HFFc6 (cell line): ENCODE data around the gene CENPP. TPM values are rescaled to one million over a fixed set of nuclear protein-coding genes. Genes with fewer than 3 reads are reported as not detected.

Experiments used
- DNase-seq: peaks from one replicate; pipeline ENCODE4 v3.0.0-alpha.2; 2018
- H3K27ac Mint-ChIP-seq: 2 replicates; pipeline ENCODE4 v1.8.0; 2020; ENCODE audit warnings: mild to moderate bottlenecking, mixed read lengths
- H3K27me3 Mint-ChIP-seq: 2 replicates; pipeline ENCODE4 v1.8.0; 2021; ENCODE audit warnings: mild to moderate bottlenecking, moderate library complexity, mixed read lengths; ENCODE audit not compliant: insufficient read depth
- H3K36me3 Mint-ChIP-seq: 2 replicates; pipeline ENCODE4 v1.8.0; 2021; ENCODE audit warnings: low read depth, mixed read lengths
- H3K4me1 Mint-ChIP-seq: 2 replicates; pipeline ENCODE4 v1.8.0; 2020; ENCODE audit warnings: low read depth, mixed read lengths
- H3K4me3 Mint-ChIP-seq: 2 replicates; pipeline ENCODE4 v1.8.0; 2020; ENCODE audit warnings: mild to moderate bottlenecking, moderate library complexity, mixed read lengths
- H3K9me3 Mint-ChIP-seq: 2 replicates; pipeline ENCODE4 v1.8.0; 2020; ENCODE audit warnings: mild to moderate bottlenecking, mixed read lengths
- CTCF ChIP-seq: fragments of 200-600 bp; sonication (generic); IDR thresholded peaks from 2 replicates; pipeline ENCODE4 v1.5.0; 2021; ENCODE audit warnings: antibody characterized with exemption, mild to moderate bottlenecking
- total RNA-seq, 6 experiments: library from RNA; stranded (reverse); fragmentation: NEBNext Ultra II Directional; extraction: Animal tissue kit (Norgen Biotek cat#: 25700); gene quantifications; 2 replicates in 1 of 6; 3 replicates in 5 of 6; pipeline ENCODE4 v1.2.3, GENCODE V29; 2021

Gene CENPP
- total RNA-seq, 6 experiments from 2014 or later = 3.0 to 7.0 (median 6.0) TPM

GRCh38 chr9:92327283-92327850 is 1.6 kb downstream of the CENPP start:
- Mint-ChIP-seq H3K27ac (no peak overlapping the region), H3K36me3 (no peaks in the 10 kb centered on the region; the same call in 1 of the 2 replicates), H3K4me1 (peaks cover 28% of the 10 kb centered on the region), H3K27me3 (no peaks in the 10 kb centered on the region), H3K9me3 (no peaks in the 10 kb centered on the region), H3K4me3 (peak overlapping the region; percentile 95; the same call in 1 of the 2 replicates)
- no peak for DNase-seq
- TF ChIP-seq CTCF = no peak

GRCh38 chr9:92328225-92328624 is 2.5 kb downstream of the CENPP start:
- peak; percentile 74 for DNase-seq
- peak; percentile 69 for TF ChIP-seq CTCF
- H3K27ac Mint-ChIP-seq = no peak overlapping the region
- peaks cover 34% of the 10 kb centered on the region for H3K4me1 Mint-ChIP-seq
- H3K4me3 Mint-ChIP-seq = no peak overlapping the region
- no peaks in the 10 kb centered on the region for H3K9me3 Mint-ChIP-seq
- no peaks in the 10 kb centered on the region for H3K27me3 Mint-ChIP-seq
- no peaks in the 10 kb centered on the region for H3K36me3 Mint-ChIP-seq

GRCh38 chr9:92332577-92333281 is 7.0 kb downstream of the CENPP start:
- peaks cover 11% of the 10 kb centered on the region for H3K4me1 Mint-ChIP-seq
- no peak for DNase-seq
- H3K27ac Mint-ChIP-seq = no peak overlapping the region
- H3K9me3 Mint-ChIP-seq = no peaks in the 10 kb centered on the region
- H3K27me3 Mint-ChIP-seq = no peaks in the 10 kb centered on the region
- H3K36me3 Mint-ChIP-seq = no peaks in the 10 kb centered on the region
- TF ChIP-seq CTCF = no peak
- H3K4me3 Mint-ChIP-seq = no peak overlapping the region

GRCh38 chr9:92333282-92333634 is 7.5 kb downstream of the CENPP start:
- no peak for TF ChIP-seq CTCF
- no peak for DNase-seq
- Mint-ChIP-seq H3K36me3 (no peaks in the 10 kb centered on the region), H3K27me3 (no peaks in the 10 kb centered on the region), H3K4me1 (peaks cover 7% of the 10 kb centered on the region; the same call in 1 of the 2 replicates), H3K9me3 (no peaks in the 10 kb centered on the region), H3K27ac (no peak overlapping the region), H3K4me3 (no peak overlapping the region)

GRCh38 chr9:92341578-92341977 is 15.8 kb downstream of the CENPP start:
- TF ChIP-seq CTCF = no peak
- Mint-ChIP-seq H3K4me1 (no peaks in the 10 kb centered on the region), H3K4me3 (no peak overlapping the region), H3K9me3 (no peaks in the 10 kb centered on the region), H3K36me3 (peaks cover 12% of the 10 kb centered on the region; the same call in 1 of the 2 replicates), H3K27ac (no peak overlapping the region), H3K27me3 (no peaks in the 10 kb centered on the region; the same call in 1 of the 2 replicates)
- no peak for DNase-seq
